HG02852 (cell line): ENCODE measurements around the gene MMADHC.

Experiments used
- ATAC-seq: cut with Tn5 transposase; IDR thresholded peaks from one replicate; pipeline ENCODE4 v1.9.1; 2021; ENCODE audit warnings: mild to moderate bottlenecking, moderate library complexity; ENCODE audit not compliant: unreplicated experiment

The MMADHC gene

DNA sequence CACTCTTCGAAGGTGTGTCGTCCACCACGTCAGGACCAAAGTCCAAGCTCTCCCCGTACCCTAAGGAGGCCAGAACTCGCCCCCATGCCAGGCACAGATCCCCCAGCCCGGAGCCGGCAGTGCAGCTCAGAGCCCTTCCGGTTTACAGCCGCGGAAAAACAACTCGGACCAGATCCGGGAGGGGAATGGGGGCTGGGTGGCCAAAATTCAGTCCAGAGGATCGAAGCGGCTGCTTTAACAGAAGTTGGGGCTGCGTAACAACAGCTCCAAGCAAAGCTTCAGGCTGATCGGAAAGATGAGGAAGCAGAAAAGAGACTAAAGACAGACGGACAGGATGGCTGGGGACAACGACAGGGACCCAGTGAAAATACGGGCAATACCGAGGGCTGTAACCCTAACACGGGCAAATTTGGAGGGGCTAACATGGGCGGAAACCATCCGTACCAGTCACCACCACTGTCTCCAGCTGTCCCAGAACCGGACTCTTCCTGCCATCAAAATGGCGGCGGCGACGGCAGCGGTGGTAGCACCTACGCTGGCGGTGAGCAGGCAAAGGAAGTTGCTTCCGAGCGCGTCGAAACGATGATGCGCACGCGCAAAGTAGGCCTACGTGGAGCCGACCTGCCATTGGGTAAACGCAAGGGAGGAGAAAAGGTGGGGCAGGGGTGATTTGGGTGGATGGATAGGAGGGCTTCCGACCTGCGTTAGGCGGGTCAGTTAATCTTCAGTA is at the start of gene MMADHC:
TSS of gene MMADHC (minus strand) at position 556 of the 730 bp plus-strand sequence. CDS start 678 bp downstream, outside the sequence.
- ATAC-seq, result peak; percentile 97

DNA sequence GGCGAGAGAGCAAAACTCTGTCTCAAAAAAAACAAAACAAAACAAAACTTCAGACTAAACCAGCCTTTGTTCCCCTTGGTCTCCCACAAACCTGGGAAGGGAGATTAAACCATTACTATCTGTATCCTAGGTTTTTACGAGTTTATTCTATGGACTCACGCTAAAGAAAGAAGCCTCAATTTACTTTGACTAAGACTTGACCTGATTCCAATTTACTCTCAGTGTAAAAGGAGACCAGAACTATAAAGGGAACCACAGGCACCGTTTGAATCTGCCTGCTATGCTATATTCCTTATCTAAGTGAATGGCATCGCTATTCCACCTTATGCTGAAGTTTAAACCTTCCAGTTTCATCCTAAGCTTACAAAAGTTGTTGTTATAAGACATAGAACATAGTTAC is 46.5 kb upstream of the MMADHC start:
- no peak for ATAC-seq

DNA sequence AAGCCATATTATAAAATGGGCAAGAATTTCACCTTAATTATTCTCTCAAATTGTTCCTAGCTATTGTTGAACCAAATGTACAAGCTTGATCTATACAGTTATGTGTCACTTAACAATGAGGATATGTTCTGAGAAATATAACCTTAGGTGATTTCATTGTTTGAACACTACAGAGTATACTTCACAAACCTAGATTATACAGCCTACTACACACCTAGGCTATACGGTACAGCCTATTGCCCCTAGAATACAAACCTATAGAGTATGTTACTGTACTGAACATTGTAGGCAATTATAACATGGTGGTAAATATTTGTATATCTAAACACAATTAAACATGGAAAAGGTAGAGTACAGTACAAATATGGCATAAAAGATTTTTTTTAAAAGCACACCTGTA is 42.9 kb upstream of the MMADHC start:
- no peak for ATAC-seq

DNA sequence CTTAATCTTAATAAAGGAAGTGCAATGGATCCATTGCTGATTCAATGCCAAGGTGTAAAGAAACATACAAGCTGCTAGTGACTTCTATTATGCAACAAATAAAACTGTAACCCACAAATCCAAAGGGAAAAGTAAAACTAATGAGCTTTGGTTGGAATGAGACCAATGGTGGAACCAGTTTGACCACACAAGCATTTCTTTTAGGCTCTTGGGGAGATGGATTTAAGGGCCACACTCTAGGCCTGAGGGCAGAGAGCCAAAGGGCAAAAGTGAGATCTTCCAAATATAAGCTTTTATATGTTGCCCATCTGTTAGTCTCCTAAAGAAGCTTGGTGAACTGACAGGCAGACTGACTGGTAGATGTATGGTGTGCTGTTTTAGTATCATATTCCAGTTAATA is 41.5 kb upstream of the MMADHC start:
- ATAC-seq, result no peak

DNA sequence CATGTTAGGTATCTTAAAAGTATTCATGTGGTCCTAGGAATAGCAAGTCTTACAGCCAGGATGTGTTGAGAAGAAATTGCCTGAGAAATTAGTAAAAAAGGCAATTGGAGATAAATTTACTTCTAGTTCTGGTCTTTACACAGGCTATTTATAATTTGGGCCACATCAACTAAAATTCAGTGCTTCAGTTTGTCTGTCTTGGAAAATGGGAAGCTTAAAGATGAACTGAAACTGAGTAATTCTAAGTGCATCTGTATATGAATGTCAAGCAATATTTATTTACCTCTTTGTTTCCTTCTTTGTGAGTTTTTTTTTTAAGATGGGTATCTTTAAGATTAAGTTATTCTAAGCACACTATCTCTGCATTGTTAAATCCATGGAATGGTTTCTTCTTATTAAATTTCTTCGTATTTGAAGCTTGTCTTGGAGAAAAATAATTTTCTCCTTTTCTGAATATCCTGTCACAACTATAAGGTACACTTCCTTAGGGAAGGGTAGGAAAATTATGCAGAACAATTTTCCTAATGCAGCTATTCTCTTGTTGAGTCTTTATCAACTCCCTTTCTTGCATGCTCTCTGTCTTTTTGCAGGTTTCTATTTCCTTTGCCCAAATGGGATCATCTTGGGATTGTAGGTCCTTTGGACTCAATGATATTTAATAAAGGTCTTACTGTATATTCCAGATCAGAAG is 39.7 kb upstream of the MMADHC start:
- no peak for ATAC-seq

DNA sequence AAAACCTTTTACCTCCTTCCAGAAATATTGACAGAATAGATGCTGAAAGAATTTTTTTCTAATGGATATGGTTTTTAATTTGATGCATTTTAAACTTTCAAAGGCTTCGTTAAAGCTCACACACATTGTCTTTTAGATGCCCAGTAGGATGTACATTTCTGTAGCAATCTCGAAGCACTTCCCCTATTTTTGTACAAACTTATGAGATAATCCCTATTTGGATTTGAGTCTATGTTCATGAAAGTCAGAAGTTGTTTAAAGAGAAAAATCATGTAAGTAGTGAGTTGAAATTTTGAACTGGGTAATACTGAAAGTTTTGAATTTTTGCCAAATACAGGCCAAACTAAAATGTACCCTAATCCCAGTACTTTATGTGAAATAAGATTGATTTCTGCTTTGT is 38.1 kb upstream of the MMADHC start:
- ATAC-seq, result no peak

DNA sequence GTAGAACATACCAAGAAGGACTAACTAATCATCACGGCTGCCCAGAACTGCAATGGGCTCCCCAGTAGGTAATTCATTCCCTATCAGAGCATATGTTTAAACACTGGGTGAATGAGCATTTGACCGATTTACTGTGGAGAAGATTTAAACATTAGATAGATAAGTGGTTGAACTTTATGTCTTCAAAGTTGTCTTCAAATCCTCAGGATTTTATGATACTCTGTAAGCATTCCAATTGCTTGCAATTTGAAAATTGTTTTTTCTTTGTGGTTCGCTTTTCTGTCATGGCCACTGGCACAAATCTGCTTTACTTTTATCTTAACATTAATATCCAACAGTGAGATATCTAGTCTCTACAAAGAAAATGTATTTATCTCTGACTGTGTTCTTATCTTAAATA is 37.7 kb upstream of the MMADHC start:
- ATAC-seq, result no peak

DNA sequence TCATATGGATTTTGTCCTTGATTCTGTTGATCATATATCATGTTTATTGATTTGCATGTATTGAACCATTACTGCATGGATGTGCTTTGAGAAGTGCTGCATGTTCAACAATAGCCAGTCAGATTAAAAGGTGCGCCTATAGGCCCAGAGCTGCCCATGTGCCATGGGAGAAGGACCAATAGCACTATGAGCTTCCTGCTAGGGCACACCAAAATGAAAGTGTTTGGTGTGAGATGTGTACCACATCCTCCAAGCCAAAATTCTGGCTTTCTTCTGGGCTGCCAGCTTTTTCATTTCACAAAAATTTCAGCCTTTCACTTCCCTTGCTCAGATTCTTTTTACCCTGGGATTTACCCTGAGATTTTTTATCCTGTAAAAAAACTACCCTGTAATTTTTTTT is 34.8 kb upstream of the MMADHC start:
- peak; percentile 52 for ATAC-seq

DNA sequence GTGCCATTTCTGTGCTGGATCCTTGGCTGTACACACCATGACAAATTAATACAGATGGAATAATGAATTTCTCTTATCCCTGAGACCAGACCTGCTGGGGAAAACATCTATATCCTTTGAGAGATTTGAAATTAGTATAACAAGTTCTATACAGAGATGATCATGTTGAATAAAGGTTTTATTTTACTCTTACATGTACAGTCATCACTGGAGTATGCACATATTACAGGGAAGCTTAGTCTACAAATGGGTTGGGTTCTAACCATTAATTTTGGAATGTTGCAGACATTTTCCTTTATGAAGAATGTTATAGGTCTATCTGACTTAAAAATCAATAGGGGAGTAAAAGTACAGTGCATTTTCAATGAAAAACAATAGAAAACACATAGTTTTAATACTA is 29.9 kb upstream of the MMADHC start:
- ATAC-seq, result no peak

DNA sequence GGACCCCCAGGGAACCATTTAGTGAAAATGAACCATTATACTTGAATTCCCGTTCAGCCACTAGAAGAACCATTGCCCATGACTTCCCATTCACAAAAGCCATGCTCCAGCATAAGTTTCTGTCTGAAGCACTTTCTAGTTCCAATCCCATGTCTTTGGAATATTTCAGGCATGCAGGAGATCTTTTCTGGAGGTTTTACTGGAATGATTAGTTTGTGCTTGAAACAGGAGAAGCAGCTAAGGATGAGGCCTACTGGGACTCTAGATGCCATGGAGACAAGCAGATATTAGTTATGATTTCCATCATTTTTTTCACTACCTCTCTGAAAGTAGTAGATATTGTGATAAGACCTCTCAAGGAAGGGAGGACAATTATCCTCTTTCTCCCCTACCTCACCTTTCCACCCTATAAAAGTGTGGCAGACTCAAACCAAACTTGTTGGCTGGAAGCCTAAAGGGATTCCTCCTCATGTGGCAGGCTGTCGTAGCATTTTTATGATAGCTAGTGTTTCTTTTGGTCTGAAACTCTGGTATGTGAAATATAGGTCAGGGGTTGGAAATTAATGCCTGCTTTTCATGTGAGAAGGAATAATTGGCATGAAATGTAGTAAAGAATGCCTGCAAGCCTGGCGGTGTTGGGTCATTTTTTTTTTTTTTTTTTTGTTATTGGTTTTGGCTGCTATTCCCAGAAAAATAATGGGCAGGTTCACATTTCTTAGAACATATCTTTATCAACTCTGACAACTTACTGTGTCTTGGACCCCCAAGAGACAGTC is 29.3 kb upstream of the MMADHC start:
- ATAC-seq, result no peak

DNA sequence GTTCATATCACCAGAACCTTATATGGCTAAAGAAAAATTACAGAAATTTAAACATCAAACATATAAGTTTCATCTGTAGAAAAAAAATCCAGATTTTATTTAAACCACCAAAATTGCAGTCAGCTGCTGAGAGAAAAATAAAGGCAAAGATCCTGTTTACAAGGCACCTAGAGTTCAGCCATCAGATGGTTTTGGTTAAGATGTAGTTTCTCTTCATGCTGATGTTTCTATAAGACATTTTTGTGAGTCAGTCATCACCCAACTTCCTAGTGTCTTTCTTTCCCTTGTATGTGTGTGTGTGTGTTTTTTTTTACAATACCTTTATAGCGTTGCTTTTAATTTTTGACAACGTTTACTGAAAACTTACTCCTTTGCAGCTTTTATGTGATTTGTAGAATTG is 26.1 kb upstream of the MMADHC start:
- no peak for ATAC-seq

DNA sequence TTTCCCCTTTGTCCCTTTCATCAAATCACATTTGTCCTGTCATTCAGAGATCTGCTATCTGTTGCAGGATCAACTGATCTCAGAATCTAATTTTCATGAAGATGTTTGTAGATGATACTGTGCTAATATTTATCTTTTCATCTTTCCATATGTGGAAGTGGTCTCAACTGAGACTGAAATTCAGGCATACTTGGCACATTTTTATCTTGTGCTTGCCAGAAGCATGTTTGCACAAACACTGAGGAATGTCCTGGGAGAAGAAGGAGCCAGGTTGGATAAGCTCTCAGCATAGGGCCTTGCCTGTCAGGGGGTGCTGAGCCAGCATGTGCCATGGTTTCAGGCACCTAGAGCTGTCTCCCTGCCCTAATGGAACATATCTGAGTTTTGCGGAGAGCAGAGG is 24.5 kb upstream of the MMADHC start:
- no peak for ATAC-seq

DNA sequence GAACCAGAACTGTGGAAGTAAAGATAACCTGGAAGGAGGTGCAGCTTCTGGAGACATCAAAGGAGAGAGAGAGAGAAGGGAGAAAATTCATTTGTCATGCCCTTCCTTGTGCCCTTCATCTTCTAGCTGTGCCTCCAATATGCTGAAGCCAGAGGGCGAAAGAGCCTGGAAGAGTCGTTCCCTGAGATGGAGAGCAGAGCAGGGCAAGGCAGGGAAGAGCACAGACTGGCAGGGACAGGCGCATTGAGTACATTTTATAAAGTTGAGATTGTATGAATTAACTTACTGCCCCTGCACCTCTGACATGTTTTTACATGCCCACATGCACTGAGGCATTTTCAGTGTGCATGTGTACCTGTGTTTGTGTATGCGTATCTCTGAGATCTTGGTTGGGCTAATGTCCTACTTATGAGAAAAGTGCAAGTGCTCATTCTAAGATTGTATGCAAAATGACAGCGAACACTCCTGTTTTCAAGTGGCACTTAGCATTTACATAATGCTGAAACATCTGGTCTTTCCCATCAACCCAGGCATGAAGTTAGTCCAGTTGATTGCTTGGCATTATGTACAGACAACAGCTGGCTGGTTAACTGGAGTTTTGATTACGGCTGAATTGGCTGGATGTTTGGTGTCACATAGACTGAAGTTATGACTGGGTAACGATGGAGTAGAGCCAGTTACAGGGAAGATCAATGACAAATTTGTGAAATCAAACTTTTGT is 23.7 kb upstream of the MMADHC start:
- no peak for ATAC-seq

DNA sequence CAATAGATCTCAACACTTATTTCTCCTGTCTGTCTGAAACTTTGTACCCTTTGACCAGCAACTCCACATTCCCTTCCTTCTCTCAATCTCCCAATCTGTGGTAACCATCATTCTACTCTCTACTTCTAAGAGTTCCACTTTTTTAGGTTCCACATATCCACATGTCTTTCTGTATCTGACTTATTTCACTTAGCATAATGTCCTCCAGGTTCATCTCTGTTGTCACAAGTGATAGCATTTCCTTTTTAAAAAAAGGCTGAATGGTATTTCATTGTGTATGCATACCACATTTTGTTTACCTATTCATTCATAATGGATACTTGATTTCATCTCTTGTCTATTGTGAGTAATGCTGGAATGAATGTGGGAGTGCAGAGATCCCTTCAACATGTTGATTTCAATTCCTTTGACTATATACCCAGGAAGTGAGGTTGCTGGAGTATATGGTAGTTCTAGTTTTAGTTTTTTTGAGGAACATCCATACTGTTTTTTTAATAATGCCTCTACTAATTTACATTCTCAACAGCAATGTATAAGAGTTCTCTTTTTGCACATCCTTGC is 18.8 kb upstream of the MMADHC start:
- no peak for ATAC-seq

DNA sequence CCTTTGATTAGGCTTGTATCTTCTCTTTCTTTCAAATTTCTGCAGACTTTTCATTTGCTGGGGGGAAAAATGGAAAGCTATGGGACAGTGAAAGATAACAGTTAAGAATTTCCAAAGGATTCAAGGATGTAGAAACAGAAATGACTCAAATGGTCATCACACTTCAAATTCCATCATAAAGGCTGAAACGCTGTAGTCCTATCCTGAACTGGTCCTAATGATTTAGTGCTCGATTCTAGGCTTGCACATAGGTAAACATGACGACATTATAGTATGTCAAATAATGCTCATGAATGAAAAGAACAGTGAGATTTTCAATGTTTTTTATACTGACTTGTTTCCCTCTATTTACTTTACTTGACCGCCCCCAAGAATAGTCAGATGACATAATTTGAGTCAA is 15.7 kb upstream of the MMADHC start:
- ATAC-seq, result no peak

DNA sequence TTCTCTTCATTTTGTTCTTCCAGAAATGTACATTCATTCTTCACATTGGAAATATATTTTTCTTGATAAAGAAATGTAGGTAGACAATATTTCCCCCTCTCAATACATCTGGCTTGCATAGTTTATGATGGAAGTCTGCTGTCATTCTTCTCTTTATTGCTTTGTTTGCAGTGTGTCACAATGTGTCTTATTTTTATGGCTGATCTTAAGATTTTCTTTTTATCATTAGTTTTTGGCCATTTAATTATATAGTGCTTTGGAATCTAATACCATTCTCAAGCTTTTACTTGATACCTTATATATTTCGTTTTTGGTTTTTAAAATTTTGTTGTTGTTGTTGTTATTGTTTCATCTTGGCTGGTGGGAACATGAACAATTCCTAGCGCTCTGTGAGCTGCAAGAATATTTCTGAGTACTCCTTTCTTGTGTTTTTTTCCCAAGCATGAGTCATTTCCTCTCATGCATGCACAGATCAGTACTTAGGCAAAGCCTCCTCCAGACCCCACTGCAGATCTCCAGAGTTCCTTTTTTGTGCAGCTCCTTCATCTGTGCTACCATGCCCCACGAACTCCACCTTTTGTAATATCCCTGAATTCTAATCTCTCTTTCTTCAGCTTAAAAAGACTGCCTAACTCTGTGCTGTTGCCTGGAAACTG is 13.7 kb upstream of the MMADHC start:
- ATAC-seq, result no peak

DNA sequence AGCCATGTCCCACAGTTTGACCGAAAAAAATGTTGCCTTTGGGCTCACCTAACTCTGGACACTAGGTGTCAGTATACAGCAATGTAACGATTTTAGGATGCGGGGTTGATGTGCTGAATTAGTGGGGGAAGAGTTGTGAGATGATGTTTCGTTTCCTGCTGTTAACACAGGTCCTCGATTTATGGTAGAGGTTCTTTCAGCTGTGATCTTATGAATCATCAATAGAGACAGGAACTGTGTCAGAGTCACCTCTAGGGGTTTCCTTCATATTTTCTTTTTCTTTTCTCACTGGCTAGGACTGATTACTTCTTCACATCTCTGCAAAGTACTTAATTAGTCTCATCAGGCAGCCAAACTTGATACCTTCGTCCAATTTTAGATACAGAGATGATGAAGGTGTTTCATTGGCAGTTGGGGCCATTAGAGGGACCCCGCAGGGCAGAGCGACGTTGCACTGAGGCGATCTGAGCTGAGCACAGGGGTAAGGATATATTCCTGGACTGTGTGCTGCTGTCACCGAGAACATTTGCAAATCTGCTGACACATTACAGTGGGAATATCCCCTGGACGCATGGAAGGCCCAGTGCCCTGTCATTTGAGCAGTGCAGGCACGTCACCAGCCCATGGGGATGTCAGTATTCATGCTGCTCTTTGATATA is 10.2 kb upstream of the MMADHC start:
- ATAC-seq, result peak; percentile 97

DNA sequence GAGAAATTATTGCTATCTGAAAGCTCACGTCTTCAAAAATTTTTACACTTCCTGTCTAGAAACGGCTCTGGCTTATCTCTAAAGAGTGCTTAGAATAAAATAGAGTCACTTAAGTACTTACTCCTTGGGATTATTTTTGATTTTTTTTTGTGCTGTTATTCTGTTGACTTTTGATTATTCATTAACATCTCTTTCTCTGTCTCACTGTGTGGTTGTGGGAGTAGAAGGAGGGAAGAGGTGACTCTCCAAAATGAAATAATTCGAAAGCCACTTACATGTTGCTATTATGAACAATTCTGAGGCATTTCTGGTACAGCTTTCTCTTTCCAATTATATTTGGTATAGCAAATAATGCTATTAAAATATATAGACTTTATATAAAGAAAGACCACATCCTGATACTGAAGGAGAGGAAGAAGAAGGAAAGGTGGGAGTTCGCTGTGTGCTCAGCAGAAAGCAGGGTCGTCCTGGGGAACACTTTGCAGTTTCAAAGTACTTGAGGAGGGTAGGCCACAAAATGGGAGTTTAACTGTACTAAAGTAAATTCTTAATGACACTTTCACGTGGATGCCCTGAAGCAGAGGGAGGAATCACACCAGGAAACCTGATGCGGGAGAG is 9.6 kb upstream of the MMADHC start:
- ATAC-seq, result peak; percentile 3

DNA sequence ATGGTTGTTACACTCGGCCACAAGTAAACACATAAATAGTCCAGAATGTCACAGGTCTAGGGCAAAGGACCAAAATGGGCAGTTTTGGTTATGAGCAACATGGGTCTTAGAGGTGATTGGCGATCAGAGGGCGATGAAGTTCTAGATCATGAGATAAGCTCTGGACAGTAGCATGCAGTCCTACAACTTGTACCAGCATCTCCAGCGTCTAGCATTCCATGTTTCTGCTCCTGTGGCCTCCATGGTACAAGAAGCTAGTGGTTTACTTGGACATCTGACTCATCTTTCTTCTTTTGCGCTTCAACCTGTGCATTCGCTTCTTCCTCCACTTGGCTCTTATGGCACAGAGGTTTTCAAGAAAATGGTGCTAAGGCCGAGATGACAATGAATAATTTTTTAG is 8.9 kb upstream of the MMADHC start:
- ATAC-seq, result no peak
